PC-3 (cell line): Measurements from ENCODE around the gene OR5V1.

Experiments used
- EZH2 ChIP-seq: fragments of 300-600 bp; sonication (generic); IDR thresholded peaks from one replicate; pipeline ENCODE4 v1.6.1; 2017; ENCODE audit warnings: antibody characterized with exemption, mild to moderate bottlenecking, low read length; ENCODE audit not compliant: unreplicated experiment
- TF ChIP-seq, protein P1 (sequence below): fragments of 300-600 bp; sonication (generic); conservative IDR thresholded peaks from 2 replicates; pipeline ENCODE4 v1.5.1; 2017; ENCODE audit warnings: antibody characterized with exemption, low read depth, mild to moderate bottlenecking, low read length

DNA sequence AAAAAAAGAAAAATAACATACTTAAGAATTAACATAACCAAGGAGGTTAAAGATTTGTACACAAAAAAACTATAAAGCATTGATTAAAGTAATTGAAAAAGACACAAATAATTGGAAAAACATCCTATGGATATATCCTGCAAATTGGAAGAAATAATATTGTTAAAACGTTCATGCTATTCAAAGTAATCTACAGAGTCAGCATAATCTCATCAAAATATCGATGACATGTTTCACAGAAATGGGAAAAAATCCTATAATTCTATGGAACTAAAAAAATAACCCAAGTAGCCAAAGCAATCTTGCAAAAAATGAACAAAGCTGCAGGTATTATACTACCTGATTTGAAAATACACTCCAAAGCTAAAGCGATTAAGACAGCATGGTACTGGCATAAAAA is 23.3 kb downstream of the OR5V1 start:
- TF ChIP-seq, protein P1, sequence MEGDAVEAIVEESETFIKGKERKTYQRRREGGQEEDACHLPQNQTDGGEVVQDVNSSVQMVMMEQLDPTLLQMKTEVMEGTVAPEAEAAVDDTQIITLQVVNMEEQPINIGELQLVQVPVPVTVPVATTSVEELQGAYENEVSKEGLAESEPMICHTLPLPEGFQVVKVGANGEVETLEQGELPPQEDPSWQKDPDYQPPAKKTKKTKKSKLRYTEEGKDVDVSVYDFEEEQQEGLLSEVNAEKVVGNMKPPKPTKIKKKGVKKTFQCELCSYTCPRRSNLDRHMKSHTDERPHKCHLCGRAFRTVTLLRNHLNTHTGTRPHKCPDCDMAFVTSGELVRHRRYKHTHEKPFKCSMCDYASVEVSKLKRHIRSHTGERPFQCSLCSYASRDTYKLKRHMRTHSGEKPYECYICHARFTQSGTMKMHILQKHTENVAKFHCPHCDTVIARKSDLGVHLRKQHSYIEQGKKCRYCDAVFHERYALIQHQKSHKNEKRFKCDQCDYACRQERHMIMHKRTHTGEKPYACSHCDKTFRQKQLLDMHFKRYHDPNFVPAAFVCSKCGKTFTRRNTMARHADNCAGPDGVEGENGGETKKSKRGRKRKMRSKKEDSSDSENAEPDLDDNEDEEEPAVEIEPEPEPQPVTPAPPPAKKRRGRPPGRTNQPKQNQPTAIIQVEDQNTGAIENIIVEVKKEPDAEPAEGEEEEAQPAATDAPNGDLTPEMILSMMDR: no peak
- TF ChIP-seq EZH2: no peak
